HG02588 (cell line): ENCODE results near the gene SPTLC3.
A peak's percentile ranks its signal among the peaks of the same experiment; 100 is the strongest.
"Not testable (repeated sequence)": the region's sequence is repeated elsewhere in the genome, so short reads cannot be mapped to it uniquely, and the experiment has no call there.

Experiments used
- ATAC-seq: cut with Tn5 transposase; IDR thresholded peaks from one replicate; pipeline ENCODE4 v1.9.1; 2021; ENCODE audit warnings: mild to moderate bottlenecking, moderate library complexity; ENCODE audit not compliant: unreplicated experiment

The SPTLC3 gene

DNA sequence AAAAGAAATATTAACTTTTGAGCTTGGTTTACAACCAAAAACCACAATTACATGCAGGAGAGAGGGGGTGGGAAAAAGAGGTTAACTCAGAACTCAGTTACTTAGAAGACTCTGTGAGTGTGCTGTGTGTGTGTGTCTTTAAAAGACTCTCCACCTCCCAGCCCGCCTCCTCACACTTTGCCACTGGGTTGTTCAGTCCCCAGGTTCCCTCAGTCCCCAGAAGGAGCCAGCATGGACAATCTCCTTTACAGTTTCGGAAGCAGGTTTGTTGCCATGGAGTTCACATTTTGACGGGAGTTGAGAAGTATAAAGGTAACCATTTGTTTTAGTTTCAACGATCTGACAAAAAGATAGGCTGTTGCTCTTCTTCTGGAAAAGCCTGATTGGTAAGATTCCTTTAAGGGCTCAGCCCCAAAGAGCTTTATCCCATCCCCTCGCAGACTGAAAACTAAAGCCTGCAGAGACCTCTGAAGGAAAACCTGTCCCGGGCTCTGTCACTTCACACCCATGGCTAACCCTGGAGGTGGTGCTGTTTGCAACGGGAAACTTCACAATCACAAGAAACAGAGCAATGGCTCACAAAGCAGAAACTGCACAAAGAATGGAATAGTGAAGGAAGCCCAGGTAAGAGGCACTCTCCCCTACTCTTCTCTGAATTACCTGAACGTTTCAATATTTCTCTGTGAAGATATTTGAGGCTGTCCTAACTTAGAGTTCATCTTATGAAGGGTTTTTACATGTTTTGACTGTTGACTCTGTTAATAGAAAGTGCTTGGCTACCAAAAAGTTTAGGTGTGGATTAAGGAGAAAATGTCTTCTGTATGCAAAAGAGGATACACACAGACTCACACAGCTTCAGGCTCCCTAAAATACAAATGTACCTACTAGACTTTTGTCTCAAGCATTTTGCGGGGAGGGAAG is at the start of gene SPTLC3:
SPTLC3 (plus strand) TSS at position 212 of the 921 bp plus-strand sequence; CDS start at position 508, 296 bp downstream.
- peak; percentile 36 for ATAC-seq

DNA sequence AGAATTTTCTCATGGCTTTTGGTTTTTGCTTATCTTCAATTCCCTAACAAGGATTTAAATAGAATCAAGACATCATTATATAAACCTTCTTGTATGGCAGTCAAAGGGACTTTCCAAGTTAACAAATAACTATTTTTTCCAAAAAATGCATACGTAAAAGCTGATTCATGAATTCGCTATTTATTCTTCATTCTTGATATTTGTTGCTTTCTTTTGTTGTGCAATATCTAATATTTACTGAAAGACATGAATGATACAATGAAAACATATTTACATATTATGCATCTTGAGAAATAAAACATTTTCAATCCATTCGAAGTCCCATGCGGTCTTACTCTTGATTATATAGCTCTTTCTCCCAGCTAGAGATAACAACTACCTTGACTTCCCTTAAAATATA is 47.0 kb upstream of the SPTLC3 start:
- ATAC-seq = no peak

DNA sequence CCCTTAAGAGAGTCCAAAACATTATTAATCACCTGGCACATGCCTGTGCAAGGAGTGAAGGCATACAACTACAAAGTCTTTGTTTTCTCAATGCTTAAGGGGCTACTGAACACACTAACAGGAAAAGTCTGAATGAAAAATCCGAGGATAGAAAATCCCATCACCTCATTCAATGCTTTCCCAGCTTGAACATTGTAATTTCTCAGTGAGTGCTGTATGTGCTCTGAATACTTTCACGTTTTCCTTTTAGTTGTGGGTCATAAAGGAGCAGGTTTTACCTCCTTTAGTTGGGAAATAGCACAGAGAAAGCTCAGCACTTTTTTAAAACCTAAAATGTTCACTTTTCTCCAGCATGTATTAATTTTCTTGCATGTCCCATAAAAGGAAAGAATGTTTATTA is 45.9 kb upstream of the SPTLC3 start:
- ATAC-seq = no peak

DNA sequence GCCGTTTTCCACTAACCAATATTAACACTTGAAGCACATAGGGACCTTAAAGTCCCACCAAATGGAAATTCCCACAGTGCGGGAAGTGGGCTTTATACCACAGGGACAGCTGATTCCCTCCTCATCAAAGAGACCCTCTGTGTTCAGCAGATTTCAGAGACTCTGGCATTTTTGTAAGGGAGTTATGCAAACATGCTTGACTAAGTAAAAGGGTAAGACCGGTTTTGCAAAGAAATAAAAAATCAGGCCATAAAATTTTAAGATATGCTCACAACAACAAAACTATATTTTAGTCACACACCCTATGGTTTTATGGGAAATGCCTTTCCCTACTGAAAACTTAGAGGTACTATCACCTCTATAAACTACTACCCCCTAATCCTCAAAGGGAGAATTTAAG is 45.4 kb upstream of the SPTLC3 start:
- ATAC-seq = no peak

DNA sequence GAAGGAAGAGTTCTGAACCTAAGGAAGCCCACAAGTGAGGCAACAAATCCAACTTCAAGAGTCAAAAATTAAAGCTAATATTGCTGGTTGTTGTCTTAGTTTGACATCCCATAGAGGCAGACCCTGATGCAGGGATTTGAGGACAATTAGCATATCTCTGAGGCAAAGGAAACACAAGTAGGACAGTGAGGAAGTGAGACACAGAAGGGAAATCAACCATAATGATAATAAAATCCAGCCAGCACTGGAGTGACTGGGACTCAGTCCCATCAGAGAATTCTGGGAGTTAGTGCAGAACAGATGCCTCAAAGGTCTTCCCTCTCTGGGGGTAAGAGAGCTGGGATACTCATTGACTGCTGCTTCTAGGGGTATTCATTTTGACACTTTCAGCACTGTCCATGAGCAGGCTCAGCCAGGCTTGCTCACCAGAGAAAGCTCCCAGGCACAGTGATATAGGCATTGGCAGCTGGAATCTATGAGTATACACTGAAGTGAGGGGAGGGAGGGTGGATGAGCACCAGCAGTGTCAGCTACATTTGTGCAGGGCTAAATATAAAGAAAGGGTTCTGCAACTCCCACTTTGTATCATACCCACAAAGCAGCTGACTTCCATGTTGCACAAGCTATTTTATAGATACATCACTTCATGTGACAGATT is 43.4 kb upstream of the SPTLC3 start:
- no peak for ATAC-seq

DNA sequence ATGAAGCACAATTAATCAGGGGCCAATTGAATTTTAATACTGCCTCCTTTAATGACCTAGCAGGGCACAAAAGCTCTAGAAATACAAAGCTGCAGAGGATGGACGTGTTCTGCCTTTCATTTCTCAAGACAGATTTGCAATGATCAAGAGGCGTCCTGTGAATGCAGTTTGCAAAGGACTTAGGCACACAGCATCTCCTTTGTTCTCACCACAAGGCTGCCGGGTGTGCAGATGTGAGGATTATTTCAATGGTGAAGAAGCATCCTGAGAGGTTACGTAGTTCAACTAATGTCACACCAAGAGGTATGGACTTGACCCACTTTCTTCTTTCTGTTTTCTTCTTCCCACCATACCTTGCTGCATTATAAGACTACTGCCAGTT is 42.9 kb upstream of the SPTLC3 start:
- no peak for ATAC-seq

DNA sequence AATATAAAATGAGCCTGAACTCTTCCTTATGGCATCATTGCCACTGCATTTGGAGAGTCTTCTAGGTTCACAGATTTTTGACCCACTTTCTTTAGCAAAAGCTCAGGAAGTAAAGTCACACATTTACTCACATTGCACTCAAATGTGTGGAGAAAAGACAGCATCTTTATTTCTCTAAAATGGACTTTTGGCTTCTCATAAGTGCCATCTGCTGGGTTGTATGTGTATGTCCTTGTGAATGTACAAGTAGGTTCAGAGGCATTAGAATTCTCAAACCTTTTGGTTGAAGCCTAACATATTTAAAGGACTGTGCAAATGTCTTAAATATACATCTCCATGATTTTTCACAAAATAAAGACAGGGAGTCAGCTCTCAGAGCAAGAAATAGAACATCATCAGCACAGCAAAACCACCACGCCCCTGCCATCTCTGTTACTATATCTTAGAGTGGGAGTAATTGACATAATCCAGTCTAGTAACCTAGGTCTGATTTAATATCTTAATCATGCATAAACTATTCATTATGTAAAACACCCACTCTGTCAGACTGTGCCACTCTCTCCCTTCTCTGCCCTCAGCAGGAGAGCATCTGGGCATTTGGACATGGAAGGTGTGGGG is 42.2 kb upstream of the SPTLC3 start:
- ATAC-seq = no peak

DNA sequence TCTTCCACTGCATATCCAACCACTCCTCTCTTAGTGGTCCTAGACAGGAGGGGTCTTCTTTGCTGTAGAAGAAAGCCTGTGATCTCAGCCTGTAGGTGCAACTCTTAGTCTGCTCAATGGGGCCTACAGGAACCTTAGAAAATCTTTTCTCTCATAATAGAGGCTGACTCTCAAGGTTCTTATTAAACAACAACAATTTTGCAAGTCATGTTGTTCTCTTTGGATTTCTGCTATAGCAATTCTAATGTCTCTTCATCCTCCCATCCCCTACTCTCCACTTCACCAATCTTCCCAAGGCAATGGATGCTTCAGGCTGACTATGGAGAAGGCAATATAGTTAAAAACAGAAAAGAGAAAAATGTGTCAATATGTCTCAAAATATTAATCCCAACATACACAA is 40.8 kb upstream of the SPTLC3 start:
- ATAC-seq = no peak

DNA sequence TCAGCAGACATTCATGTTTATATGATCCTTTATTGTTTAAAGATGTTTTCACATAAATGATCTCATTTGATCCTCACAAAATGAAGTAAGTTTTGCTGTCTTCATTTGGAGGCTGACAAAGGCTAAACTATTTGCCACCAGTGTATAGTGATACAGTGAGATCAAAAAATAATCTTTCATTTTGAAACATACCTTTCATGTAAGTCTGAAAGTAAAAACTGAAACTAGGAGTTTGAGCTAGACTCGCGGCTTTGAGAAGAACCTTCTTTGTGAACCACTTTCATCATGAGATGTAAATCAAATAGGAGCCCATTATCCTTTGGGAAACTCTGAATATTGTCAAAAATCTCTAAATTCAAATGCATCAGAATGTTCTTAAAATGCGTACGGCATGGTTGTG is 40.3 kb upstream of the SPTLC3 start:
- no peak for ATAC-seq

DNA sequence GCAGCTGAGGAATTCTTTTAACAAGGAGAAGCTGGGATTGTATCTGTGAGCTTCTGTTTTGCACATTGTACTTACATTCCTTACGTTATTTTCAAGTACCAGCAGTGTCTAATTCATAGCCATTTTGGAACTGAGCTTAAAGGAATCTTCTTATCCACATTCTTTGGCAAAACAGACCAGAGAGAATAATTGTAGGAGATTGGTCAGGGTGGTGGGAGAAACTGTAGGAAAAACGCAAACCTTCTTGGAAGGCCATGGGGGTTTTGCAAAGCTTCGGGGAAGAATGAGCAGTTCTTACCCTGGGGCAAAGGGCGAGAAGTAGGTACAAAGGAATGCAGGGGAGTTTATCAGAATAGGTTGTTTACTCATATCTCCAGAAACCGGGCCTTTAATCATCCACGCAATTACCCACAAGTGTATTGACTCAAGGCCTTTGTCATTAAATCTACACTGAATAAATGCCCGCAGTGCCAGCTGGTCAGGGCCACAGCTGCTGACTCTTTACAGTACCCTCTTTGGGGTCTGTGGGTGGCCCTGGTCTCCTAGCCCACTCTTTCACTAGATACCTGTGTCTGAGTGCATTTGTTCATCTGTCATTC is 39.6 kb upstream of the SPTLC3 start:
- no peak for ATAC-seq

DNA sequence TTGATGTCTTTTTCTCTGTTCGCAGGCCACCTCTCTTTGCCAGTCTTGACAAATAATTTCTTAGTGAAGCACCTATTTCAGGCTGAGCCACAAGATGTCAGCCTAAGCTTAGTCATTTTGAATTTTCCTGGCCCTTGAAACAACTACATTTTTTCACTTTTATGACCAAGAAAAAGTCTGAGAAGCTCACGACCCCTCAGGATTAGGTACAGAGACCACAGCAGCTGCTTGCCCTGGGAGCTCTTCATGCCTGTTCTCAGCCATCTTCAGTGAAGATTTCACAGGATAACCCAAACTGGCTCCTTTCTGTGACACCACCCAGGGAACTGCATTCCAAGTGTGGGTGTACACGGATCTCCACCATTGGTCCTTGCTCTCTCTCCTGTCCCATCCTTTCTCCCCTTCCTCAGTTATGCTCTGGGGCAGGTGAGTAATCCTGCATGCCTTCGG is 38.4 kb upstream of the SPTLC3 start:
- no peak for ATAC-seq

DNA sequence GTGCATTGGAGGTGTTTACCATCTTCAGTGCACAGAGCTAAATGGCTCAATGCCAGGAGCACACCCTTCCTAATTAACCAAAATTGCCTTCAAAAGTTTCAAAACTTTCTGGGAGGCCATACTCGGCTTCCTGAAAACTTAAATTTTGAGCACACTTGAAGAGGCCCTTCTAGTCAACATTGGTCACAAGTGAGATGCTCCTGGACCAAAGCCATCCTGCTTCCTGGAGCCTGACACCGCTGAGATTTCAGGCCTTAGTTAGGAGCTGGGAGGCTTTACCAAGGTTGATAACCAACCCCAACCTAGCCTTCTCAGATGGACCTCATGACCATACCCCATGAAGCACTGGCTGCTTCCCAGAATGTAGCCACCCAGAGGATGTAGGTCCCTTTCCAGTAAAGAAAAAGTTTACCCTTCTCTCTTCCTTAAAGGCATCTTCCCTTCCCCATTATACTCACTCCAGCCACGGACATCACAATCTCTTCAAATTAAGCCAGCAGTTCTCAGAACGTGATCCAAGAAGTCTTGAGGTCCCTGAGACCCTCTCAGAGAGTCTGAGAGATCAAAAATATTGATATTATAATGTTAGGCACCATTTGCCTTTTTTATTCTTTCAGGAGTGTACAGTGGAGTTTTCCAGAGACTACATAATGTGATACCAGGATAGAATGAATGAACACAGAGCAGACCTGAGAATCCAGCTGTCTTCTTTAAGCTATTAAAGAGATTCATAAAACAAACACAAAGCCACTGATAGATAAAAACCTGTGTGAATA is 32.8 kb upstream of the SPTLC3 start:
- ATAC-seq = no peak

DNA sequence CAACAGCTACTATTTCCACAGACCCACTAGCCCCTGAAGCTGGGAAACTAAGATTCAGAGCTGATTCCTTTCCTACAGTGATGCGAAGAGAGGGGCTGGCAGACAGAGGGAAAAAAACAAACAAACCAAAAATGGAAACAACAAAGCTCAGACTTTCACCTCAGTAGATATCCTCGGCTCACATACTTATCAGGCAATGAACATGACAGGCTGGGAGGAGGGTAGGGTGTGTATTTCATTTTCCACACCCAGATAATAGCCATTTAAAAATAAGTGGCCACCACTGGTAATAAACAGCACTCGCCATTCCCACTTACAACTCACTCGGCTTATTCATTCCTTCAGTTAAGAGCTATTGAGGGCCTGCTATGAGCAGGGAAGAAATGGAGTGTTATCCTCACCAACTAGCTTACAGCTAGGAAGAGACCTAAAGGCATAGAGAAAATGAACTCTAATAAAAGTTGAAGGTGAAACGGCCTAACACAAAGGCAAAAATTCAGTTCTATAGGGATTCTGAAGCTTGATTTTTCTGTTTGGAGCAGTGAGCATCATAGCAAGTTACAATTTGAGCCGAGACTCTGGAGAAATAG is 32.0 kb upstream of the SPTLC3 start:
- no peak for ATAC-seq

DNA sequence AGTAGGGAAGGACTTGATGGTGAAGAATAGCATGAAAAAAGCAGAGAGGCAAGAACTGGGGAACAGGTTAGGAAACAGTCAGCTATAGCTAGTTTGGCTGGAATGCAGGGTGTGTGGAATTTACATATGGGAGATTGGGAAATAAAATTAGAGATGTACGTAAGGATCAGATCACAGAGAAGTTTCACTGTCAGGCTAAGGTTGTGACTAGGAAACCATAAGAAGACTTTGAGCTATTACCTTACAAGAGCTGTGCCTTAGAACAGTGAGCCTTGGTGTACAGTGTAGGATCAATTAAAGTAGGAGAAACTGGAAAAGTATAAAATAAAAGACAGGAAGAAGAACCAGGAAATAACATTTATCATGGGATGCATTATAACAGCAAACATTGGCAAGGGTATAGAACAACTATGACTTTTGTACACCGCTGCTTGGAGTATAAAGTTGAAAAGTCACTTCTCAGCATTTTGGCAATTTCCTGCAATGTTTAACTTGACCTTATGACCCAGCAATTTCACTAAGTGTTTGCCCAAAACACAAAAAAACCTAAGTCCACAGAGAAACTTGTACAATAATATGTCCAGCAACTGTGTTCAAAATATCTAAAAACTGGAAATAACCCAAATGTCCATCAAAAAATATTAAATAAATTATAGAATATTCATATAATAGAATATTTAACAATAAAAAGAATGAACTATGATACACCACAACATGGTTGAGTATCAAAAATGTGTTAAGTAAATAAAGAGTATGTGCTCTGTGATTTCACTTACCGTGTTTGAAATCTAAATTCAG is 31.2 kb upstream of the SPTLC3 start:
- no peak for ATAC-seq

DNA sequence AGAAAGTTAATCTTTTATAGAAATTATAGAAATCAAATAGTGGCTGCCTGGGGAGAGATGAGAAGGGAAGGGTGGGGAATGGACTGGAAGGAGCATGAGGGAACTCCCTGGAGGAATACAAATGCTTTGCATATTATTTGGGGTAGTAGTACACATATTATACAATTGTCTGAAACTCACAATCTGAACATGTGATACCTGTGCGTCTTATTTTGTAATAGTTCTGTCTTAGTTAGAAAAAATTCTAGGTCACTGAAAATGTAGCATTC is 30.7 kb upstream of the SPTLC3 start:
- no peak for ATAC-seq

DNA sequence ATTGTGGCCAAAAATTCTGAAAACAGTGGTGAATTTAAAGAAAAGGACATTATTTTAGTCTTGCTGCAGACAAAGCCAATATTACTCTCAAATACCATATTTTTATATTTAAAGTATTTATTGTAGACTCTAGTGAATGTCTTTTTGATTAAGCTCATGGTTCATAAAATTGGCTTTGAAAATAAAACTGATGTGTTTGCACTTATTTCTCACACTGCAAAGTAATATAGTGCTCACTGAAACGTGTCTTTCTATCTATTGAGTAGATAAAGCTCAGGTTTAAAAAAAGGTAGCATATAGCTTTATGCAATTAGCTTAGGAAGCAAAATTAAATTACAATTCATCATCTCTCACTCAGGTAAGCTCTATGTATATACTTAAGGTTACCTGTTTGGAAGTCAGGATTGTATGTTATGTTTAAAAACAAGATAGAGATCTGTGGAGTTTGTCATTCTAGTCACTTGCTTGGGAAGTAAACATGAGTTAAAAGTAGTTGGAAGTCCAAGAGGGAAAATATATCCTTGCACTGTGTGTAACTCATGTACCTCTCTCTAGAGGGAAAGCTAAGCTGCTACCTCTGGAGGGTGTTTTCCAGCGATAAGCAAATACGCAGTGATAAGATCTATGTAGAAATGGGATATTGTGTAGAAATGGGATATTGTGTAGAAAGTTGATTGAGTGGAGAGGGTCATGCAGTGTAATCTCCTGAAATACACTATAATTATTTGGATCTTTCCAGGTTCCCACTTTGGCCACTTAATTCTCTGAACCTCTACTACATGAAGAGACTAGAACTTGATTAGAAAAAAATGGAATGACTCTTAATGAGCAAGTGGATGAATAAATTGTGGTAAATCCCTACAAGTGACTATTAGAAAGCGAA is 29.9 kb upstream of the SPTLC3 start:
- no peak for ATAC-seq

DNA sequence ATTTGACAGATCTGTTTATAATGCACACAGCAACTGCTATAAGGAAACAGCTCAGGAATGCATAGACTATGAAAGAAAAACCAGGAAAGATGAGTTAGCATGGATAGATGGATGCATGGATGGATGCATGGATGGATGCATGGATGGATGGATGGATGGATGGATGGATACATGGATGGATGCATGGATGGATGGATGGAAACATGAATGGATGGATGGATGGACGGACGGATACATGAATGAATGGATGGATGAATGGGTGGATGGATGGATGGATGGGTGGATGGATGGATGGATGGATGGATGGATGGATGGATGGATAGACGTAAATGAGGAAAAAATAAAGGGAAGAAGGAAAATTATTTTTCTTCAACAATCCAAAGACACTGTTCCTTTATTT is 29.1 kb upstream of the SPTLC3 start:
- not testable (repeated sequence) for ATAC-seq

DNA sequence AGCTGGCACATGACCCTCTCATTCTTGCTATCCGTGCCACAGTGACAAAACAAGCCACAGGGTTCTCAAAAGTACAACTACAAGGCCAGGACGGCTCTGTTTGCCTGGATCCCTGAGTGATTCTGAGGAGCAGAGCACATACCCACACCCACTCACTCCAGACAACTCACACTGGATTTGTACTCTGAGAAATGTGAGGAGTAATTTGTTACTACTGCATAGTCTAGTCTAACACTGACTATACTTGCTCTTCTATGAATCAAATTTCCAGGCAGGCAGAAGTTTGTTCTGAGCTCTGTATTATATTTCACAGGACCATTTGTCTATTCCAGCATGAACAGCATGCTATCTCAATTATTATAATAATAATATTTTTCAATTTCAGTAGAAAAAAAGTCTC is 26.7 kb upstream of the SPTLC3 start:
- ATAC-seq = no peak
